Keratinocyte (primary cell): Measurements from ENCODE around the gene STYX.

ENCODE experiments used
- EZH2 ChIP-seq: IDR thresholded peaks from one replicate; pipeline ENCODE4 v1.6.1; 2012; ENCODE audit warnings: inconsistent platforms, mild to moderate bottlenecking, low read length, moderate library complexity
- TF ChIP-seq, protein P1 (sequence below), 3 experiments: IDR thresholded peaks in 1 of 3; conservative IDR thresholded peaks in 1 of 3; optimal IDR thresholded peaks in 1 of 3; 2 replicates in 2 of 3; 3 replicates in 1 of 3; pipeline versions ENCODE3 to v1.5.1; 2011; ENCODE audit warnings: low read length in 3 of 3, mild to moderate bottlenecking in 3 of 3, moderate library complexity in 2 of 3, control low read depth in 1 of 3, inconsistent platforms in 1 of 3; ENCODE audit not compliant: insufficient read depth in 2 of 3; ENCODE audit errors: extremely low read depth in 1 of 3

DNA sequence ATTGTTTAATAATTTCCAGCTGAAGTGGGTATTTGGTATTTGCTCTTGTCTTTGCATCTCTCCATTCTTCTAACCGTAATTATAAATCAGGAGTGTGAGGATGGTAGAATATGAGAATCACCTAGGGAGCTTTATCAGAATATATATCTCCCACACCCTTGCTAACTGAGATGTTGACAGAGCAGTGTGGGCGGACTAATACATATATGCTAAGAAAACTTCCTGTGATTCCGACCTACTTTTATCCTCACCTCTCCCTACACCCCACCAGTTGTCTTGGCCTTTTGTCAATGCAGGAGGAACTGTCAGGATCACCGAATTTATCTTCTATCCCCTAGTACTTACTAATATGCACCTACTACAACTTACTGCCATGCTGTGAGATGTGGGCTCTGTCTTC lies 76.1 kb downstream of the STYX start:
- TF ChIP-seq, protein P1, sequence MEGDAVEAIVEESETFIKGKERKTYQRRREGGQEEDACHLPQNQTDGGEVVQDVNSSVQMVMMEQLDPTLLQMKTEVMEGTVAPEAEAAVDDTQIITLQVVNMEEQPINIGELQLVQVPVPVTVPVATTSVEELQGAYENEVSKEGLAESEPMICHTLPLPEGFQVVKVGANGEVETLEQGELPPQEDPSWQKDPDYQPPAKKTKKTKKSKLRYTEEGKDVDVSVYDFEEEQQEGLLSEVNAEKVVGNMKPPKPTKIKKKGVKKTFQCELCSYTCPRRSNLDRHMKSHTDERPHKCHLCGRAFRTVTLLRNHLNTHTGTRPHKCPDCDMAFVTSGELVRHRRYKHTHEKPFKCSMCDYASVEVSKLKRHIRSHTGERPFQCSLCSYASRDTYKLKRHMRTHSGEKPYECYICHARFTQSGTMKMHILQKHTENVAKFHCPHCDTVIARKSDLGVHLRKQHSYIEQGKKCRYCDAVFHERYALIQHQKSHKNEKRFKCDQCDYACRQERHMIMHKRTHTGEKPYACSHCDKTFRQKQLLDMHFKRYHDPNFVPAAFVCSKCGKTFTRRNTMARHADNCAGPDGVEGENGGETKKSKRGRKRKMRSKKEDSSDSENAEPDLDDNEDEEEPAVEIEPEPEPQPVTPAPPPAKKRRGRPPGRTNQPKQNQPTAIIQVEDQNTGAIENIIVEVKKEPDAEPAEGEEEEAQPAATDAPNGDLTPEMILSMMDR (optimal IDR thresholded peaks at IDR 0.05 in 1 of 3, IDR thresholded peaks at IDR 0.05 in 1 of 3, conservative IDR thresholded peaks at IDR 0.05 in 1 of 3; ENCODE audit: extremely low read depth in 1 of 3, insufficient read depth in 2 of 3, low read length in 3 of 3), result no peak
- no peak for TF ChIP-seq EZH2
